Activated naive CD8-positive, alpha-beta T cell treated with anti-CD3 and anti-CD28 coated beads, Interleukin-2, amount 50 U/mL, for 24 hours (primary cell): ENCODE results near the gene CDC14A.

Experiments
- ATAC-seq: fragments of 150-1000 bp; cut with Tn5 transposase; one replicate; pipeline ENCODE4 v1.10.0; 2021
- DNase-seq: peaks from one replicate; pipeline ENCODE4 v3.0.0; 2021
- H3K27ac Mint-ChIP-seq: one replicate; pipeline ENCODE4 v1.8.0; 2021; ENCODE audit warnings: mild to moderate bottlenecking, mixed read lengths
- H3K27me3 Mint-ChIP-seq: one replicate; pipeline ENCODE4 v1.8.0; 2021; ENCODE audit warnings: mixed read lengths
- H3K36me3 Mint-ChIP-seq: one replicate; pipeline ENCODE4 v1.8.0; 2021; ENCODE audit warnings: low read depth, mixed read lengths
- H3K4me1 Mint-ChIP-seq: one replicate; pipeline ENCODE4 v1.8.0; 2021; ENCODE audit warnings: mixed read lengths
- H3K4me3 Mint-ChIP-seq: one replicate; pipeline ENCODE4 v1.8.0; 2021; ENCODE audit warnings: mild to moderate bottlenecking, moderate library complexity, mixed read lengths
- H3K9me3 Mint-ChIP-seq: one replicate; pipeline ENCODE4 v1.8.0; 2021; ENCODE audit warnings: mixed read lengths

The CDC14A gene

GRCh38 chr1:100419072-100419471, 66.8 kb downstream of the CDC14A start:
- Mint-ChIP-seq H3K4me3 (no peak overlapping the region), H3K27me3 (no peaks in the 10 kb centered on the region), H3K36me3 (peaks cover 13% of the 10 kb centered on the region), H3K9me3 (no peaks in the 10 kb centered on the region), H3K27ac (no peak overlapping the region), H3K4me1 (peaks cover 59% of the 10 kb centered on the region)
- ATAC-seq (no peak), DNase-seq (no peak)

- DNase-seq: no peak
- Mint-ChIP-seq H3K4me3 (peak overlapping the region; percentile 3), H3K27ac (peak overlapping the region; percentile 20), H3K9me3 (no peaks in the 10 kb centered on the region), H3K4me1 (peaks cover 43% of the 10 kb centered on the region), H3K27me3 (no peaks in the 10 kb centered on the region), H3K36me3 (peaks cover 18% of the 10 kb centered on the region)
- ATAC-seq: no peak
These were observed 69.8 kb downstream of the CDC14A start for GRCh38 chr1:100422065-100422464.

DNA sequence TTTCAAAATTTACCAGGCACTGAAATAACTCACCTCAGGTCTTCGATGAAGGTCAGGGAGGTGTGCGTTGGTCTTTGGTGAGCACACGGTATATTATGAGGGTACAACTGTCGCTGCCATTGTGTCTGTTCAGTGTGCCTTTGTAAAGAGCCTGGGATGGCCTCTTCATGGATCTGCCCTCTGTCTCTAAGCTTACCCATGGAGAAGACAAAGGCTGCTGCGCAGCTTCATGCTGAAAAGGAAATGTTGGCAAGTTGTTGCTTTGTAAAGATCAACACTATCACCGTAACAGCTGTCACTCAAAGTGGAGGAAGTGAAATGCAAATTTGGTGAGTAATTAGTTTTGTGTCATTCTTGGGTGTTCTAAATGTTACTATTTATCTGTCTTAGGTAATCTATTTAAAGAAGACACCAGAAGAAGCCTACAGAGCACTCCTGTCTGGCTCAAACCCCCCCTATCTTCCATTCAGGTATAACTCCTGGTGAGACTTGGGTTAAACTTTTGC, 71.6 kb downstream of the CDC14A start:
- peaks cover 8% of the 10 kb centered on the region for H3K36me3 Mint-ChIP-seq
- peak overlapping the region; percentile 41 for H3K27ac Mint-ChIP-seq
- DNase-seq (no peak), ATAC-seq (peak; percentile 60)
- H3K4me3 Mint-ChIP-seq: peak overlapping the region; percentile 36
- no peaks in the 10 kb centered on the region for H3K9me3 Mint-ChIP-seq
- peaks cover 46% of the 10 kb centered on the region for H3K4me1 Mint-ChIP-seq
- H3K27me3 Mint-ChIP-seq: no peaks in the 10 kb centered on the region

GRCh38 chr1:100428160-100428559, 75.9 kb downstream of the CDC14A start:
- no peak for DNase-seq
- Mint-ChIP-seq H3K36me3 (peaks cover 23% of the 10 kb centered on the region), H3K27me3 (no peaks in the 10 kb centered on the region), H3K9me3 (peaks cover 3% of the 10 kb centered on the region), H3K4me3 (no peak overlapping the region), H3K27ac (peak overlapping the region; percentile 33), H3K4me1 (peaks cover 50% of the 10 kb centered on the region)
- peak; percentile 53 for ATAC-seq

DNA sequence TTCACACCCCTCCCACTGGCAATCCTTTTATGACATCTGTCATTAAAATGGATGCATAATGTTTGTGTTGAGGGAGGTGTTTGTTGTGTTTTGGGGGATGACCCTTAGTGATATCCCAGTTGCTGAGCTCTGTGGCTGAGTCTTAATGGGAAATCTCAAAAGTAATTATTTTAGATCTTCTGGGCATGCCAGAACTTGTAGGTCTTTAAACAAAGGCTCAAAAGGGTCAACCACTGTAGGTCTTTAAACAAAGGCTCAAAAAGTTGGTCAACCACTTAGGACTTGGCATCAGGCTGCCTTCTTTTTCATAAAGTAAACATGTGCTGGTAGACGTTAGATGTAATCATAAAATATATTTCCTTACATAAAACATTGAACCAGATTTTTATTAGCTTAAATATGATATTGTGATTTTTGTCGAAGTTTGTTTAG, 78.0 kb downstream of the CDC14A start:
- Mint-ChIP-seq H3K27ac (no peak overlapping the region), H3K9me3 (peaks cover 8% of the 10 kb centered on the region), H3K4me1 (peaks cover 54% of the 10 kb centered on the region), H3K36me3 (peaks cover 33% of the 10 kb centered on the region), H3K27me3 (no peaks in the 10 kb centered on the region), H3K4me3 (no peak overlapping the region)
- DNase-seq (no peak), ATAC-seq (no peak)

- H3K4me1 Mint-ChIP-seq: peaks cover 58% of the 10 kb centered on the region
- H3K9me3 Mint-ChIP-seq: peaks cover 8% of the 10 kb centered on the region
- peaks cover 36% of the 10 kb centered on the region for H3K36me3 Mint-ChIP-seq
- ATAC-seq: no peak
- H3K27me3 Mint-ChIP-seq: no peaks in the 10 kb centered on the region
- H3K27ac Mint-ChIP-seq: no peak overlapping the region
- no peak overlapping the region for H3K4me3 Mint-ChIP-seq
- no peak for DNase-seq
These were observed 79.6 kb downstream of the CDC14A start for GRCh38 chr1:100431954-100432353.

DNA sequence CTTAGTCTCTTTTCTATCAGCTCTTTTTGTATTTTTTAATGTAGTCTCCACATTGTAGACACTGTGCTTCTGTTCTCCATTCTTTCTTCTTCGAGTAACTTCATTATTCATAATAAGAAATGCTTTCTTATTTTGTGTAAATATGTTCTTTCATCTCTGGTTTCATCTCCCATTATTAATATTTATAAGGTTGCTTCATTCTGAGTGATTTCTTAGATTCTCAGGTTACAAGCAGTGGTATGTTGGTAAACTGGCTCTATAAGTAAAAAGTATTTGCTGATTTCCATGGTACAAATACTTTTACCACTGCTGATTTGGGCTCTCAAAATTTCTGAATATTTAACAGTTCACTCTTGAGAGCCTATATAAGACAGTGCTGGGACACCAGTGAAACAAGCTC, 81.3 kb downstream of the CDC14A start:
- H3K4me3 Mint-ChIP-seq: no peak overlapping the region
- H3K9me3 Mint-ChIP-seq: peaks cover 8% of the 10 kb centered on the region
- DNase-seq: no peak
- H3K36me3 Mint-ChIP-seq: peaks cover 40% of the 10 kb centered on the region
- H3K27me3 Mint-ChIP-seq: no peaks in the 10 kb centered on the region
- H3K4me1 Mint-ChIP-seq: peaks cover 56% of the 10 kb centered on the region
- H3K27ac Mint-ChIP-seq: peak overlapping the region; percentile 46
- no peak for ATAC-seq

DNA sequence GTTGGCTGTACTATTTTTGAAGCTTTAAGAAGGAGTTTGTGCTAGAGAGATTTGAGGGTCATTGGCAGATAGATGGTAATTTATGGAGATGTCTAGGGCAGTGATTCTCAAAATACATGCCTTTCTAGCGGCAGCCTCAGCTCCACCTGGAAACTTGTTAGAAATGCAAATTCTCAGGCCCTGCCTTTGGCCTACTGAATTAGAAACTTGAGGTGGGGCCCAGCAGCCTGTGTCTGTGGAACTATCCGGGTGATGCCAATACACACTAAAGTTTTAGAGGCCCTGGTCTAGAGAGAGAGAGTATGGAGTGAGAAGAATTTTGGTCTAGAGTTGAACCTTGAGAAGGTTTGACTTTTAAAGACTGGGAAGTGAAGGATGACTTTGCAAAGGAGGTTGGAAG, 82.5 kb downstream of the CDC14A start:
- H3K4me1 Mint-ChIP-seq: peaks cover 65% of the 10 kb centered on the region
- H3K36me3 Mint-ChIP-seq: peaks cover 40% of the 10 kb centered on the region
- H3K9me3 Mint-ChIP-seq: peaks cover 8% of the 10 kb centered on the region
- DNase-seq (no peak), ATAC-seq (no peak)
- no peaks in the 10 kb centered on the region for H3K27me3 Mint-ChIP-seq
- no peak overlapping the region for H3K4me3 Mint-ChIP-seq
- peak overlapping the region; percentile 29 for H3K27ac Mint-ChIP-seq

DNA sequence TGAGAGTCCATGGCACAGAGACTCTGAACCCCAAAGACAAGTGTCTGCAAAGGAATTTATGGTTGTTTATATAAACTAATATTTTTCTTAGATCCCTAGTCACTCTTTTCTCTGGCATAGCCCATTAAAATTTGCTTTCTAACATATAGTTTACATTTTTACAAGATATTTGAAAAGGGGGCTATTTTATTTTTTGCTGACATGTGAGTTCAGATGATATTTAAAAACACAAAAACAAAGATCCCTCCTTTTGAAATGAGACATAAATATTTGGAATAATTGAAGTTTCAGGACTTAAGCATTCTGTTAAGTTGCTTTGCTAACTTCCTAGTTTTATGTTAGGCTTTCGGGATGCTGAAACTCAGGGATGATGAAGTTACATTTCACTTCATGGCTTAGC, 86.1 kb downstream of the CDC14A start:
- Mint-ChIP-seq H3K9me3 (peaks cover 5% of the 10 kb centered on the region), H3K36me3 (peaks cover 21% of the 10 kb centered on the region), H3K27me3 (no peaks in the 10 kb centered on the region), H3K4me1 (peaks cover 76% of the 10 kb centered on the region), H3K4me3 (no peak overlapping the region), H3K27ac (peak overlapping the region; percentile 24)
- no peak for DNase-seq
- no peak for ATAC-seq

DNA sequence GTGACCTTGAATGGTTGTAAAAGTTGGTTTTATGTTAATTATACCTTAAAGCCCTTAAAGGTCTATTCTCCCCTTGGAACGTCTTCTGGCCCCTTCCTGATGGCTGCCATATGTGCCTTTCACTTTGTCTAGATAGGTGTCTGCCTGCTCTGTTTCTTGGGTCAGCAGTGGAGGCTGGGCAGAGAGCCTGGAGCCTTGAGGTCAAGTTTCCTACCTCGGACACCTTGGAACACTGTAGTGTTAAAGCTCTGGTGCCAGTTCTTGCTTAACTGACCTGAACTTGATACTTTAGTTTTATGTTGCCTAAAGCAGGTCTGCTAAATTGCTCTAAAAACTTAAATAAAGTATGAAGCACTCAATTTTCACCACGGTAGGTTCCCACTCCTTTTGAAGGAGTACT, 86.5 kb downstream of the CDC14A start:
- Mint-ChIP-seq H3K4me3 (no peak overlapping the region), H3K36me3 (peaks cover 23% of the 10 kb centered on the region), H3K9me3 (peaks cover 5% of the 10 kb centered on the region)

GRCh38 chr1:100440075-100440809, 87.9 kb downstream of the CDC14A start:
- H3K27me3 Mint-ChIP-seq: no peaks in the 10 kb centered on the region
- ATAC-seq: peak; percentile 88
- peak; percentile 63 for DNase-seq
- H3K4me1 Mint-ChIP-seq: peaks cover 78% of the 10 kb centered on the region
- H3K36me3 Mint-ChIP-seq: peaks cover 18% of the 10 kb centered on the region
- peak overlapping the region; percentile 3 for H3K4me3 Mint-ChIP-seq
- peak overlapping the region; percentile 76 for H3K27ac Mint-ChIP-seq
- peaks cover under 1% of the 10 kb centered on the region for H3K9me3 Mint-ChIP-seq

More for the DNA sequence above, 86.5 kb downstream of the CDC14A start:
- peaks cover 77% of the 10 kb centered on the region for H3K4me1 Mint-ChIP-seq
- H3K27me3 Mint-ChIP-seq: no peaks in the 10 kb centered on the region
- ATAC-seq (no peak), DNase-seq (no peak)
- peak overlapping the region; percentile 24 for H3K27ac Mint-ChIP-seq

DNA sequence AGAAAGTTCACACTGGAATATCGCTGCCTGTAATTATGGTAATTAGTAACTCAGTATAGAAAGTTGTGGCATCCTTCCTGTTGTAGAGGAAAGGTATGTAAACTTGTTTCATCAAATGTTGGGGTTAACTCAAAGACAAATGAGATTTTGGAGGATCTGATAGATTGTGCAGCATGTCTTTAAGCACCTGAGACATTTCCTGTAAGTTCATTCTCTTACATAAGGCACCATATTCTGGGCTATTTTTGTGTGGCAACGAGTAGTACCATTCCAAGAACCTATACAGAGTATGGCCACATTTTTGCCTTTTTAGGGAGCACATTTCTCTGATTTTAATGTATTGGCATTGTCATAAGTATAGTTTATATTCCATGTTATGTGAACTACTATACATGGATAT, 88.8 kb downstream of the CDC14A start:
- no peak for DNase-seq
- ATAC-seq: no peak
- Mint-ChIP-seq H3K27ac (peak overlapping the region; percentile 69), H3K27me3 (no peaks in the 10 kb centered on the region), H3K4me3 (no peak overlapping the region), H3K36me3 (peaks cover 14% of the 10 kb centered on the region), H3K9me3 (no peaks in the 10 kb centered on the region), H3K4me1 (peaks cover 82% of the 10 kb centered on the region)

DNA sequence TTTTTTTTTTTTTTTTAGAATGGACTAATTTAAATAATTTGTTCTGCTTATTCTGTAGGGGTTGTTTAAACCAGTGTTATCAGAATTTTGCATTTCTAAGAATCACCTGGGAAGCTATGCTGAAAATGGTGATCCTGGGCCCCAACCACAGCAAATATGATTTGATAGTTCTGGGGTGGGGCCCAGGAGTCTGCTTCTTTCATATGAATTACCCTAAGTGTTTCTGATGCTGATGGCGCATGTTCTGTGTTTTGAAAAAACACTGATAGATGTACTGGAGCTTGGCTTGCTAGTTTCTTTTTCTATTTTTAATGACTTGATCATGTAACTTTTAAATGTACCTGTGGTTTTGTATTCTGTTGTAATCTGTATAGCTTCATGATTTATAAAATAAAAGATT, 89.3 kb downstream of the CDC14A start:
- Mint-ChIP-seq H3K9me3 (no peaks in the 10 kb centered on the region), H3K4me3 (no peak overlapping the region), H3K27me3 (no peaks in the 10 kb centered on the region), H3K27ac (peak overlapping the region; percentile 69), H3K36me3 (peaks cover 12% of the 10 kb centered on the region), H3K4me1 (peaks cover 84% of the 10 kb centered on the region)
- no peak for ATAC-seq
- DNase-seq: no peak

GRCh38 chr1:100443811-100444571, 91.7 kb downstream of the CDC14A start:
- no peaks in the 10 kb centered on the region for H3K27me3 Mint-ChIP-seq
- ATAC-seq: peak; percentile 82
- H3K4me3 Mint-ChIP-seq: peak overlapping the region; percentile 75
- H3K36me3 Mint-ChIP-seq: peaks cover 14% of the 10 kb centered on the region
- H3K27ac Mint-ChIP-seq: peak overlapping the region; percentile 95
- no peak for DNase-seq
- H3K4me1 Mint-ChIP-seq: peaks cover 85% of the 10 kb centered on the region
- no peaks in the 10 kb centered on the region for H3K9me3 Mint-ChIP-seq

DNA sequence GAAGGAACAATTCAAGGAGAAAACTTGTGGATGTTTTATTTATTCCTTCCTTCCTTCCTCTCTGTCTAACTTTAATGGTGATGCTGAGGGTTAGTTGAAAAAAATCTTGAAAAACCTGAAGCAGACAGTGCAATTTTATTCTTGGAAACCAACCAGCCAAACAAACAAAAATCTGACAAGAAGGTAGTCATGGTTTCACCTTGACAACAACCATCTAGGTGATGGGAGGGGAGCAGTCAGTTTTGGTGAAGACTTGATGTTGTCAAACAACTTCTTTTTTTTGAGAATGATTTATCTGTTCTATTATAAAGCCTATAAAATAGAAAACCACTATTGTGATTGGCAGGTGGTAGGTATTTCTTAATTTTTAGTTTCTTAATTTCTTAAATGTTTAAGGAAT, 93.3 kb downstream of the CDC14A start:
- no peak for DNase-seq
- peak overlapping the region; percentile 95 for H3K27ac Mint-ChIP-seq
- H3K27me3 Mint-ChIP-seq: no peaks in the 10 kb centered on the region
- ATAC-seq: no peak
- no peak overlapping the region for H3K4me3 Mint-ChIP-seq
- no peaks in the 10 kb centered on the region for H3K9me3 Mint-ChIP-seq
- H3K4me1 Mint-ChIP-seq: peaks cover 84% of the 10 kb centered on the region
- peaks cover 19% of the 10 kb centered on the region for H3K36me3 Mint-ChIP-seq
